Panc1 (cell line): ENCODE results near the gene ZBTB12.

Experiments
- CTCF ChIP-seq: fragments of 450-650 bp; IDR thresholded peaks from 2 replicates; pipeline ENCODE4 v1.5.1; 2017; ENCODE audit warnings: mild to moderate bottlenecking
- POLR2AphosphoS5 ChIP-seq: IDR thresholded peaks from 2 replicates; pipeline ENCODE4 v1.6.1; 2012; ENCODE audit warnings: mild to moderate bottlenecking, low read depth, low read length, moderate library complexity
- REST ChIP-seq, 2 experiments: IDR thresholded peaks; 2 replicates each; pipeline ENCODE4 v1.6.1; 2011 to 2012; ENCODE audit warnings: low read depth in 2 of 2, control low read depth in 1 of 2, low read length in 1 of 2, mild to moderate bottlenecking in 1 of 2, moderate library complexity in 1 of 2; ENCODE audit not compliant: insufficient read depth in 1 of 2
- SIN3A ChIP-seq: IDR thresholded peaks from 2 replicates; pipeline ENCODE4 v1.6.1; 2012; ENCODE audit warnings: low read depth, mild to moderate bottlenecking, low read length, moderate library complexity, borderline replicate concordance; ENCODE audit not compliant: insufficient read depth
- TCF7L2 ChIP-seq: IDR thresholded peaks from 2 replicates; pipeline ENCODE4 v1.6.1; 2011; ENCODE audit warnings: mild to moderate bottlenecking, low read depth, low read length, inconsistent platforms

GRCh38 chr6:31859923-31860322, 42.0 kb downstream of the ZBTB12 start:
- TF ChIP-seq POLR2AphosphoS5 (no peak), CTCF (no peak), SIN3A (no peak), REST (IDR thresholded peaks at IDR 0.05; ENCODE audit: insufficient read depth in 1 of 2, low read depth in 2 of 2, low read length in 1 of 2) (no peak), TCF7L2 (no peak)
